Epithelial cell of esophagus (primary cell): Measurements from ENCODE around the gene NCAPD2.

ENCODE experiments used
- DNase-seq: peaks from one replicate; pipeline ENCODE4 v3.0.0; 2010; ENCODE audit warnings: low read depth
- H3K4me3 ChIP-seq: 2 replicates; pipeline ENCODE4 v1.5.1; 2011; ENCODE audit warnings: mild to moderate bottlenecking, low read length, control low read depth
- TF ChIP-seq, protein P1 (sequence below): IDR thresholded peaks from 2 replicates; pipeline ENCODE4 v1.5.1; 2011; ENCODE audit warnings: low read depth, mild to moderate bottlenecking, low read length, control low read depth, inconsistent platforms; ENCODE audit not compliant: insufficient read depth; ENCODE audit errors: missing control alignments

NCAPD2 gene

DNA sequence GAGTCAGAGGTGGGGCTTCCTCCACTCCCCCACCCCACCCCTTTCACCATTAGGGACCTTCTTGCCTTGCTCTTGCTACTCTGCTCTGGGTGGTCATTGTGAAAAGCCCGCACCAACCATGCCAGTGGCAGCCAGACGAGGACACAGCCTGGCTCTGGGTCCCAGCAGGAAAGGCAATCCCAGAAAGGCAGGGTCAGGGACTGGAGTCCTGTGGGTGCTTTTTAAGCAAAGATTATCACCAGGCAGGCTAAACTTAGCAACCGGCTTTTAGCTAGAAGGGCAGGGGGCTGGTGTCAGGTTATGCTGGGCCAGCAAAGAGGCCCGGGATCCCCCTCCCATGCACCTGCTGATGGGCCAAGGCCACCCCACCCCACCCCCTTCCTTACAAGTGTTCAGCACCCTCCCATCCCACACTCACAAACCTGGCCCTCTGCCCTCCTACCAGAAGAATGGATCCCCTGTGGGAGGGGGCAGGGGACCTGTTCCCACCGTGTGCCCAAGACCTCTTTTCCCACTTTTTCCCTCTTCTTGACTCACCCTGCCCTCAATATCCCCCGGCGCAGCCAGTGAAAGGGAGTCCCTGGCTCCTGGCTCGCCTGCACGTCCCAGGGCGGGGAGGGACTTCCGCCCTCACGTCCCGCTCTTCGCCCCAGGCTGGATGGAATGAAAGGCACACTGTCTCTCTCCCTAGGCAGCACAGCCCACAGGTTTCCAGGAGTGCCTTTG lies 39.2 kb downstream of the NCAPD2 start:
- H3K4me3 ChIP-seq, result peak overlapping the region; percentile 97
- DNase-seq, result peak; percentile 80
- TF ChIP-seq, protein P1, sequence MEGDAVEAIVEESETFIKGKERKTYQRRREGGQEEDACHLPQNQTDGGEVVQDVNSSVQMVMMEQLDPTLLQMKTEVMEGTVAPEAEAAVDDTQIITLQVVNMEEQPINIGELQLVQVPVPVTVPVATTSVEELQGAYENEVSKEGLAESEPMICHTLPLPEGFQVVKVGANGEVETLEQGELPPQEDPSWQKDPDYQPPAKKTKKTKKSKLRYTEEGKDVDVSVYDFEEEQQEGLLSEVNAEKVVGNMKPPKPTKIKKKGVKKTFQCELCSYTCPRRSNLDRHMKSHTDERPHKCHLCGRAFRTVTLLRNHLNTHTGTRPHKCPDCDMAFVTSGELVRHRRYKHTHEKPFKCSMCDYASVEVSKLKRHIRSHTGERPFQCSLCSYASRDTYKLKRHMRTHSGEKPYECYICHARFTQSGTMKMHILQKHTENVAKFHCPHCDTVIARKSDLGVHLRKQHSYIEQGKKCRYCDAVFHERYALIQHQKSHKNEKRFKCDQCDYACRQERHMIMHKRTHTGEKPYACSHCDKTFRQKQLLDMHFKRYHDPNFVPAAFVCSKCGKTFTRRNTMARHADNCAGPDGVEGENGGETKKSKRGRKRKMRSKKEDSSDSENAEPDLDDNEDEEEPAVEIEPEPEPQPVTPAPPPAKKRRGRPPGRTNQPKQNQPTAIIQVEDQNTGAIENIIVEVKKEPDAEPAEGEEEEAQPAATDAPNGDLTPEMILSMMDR, result no peak

DNA sequence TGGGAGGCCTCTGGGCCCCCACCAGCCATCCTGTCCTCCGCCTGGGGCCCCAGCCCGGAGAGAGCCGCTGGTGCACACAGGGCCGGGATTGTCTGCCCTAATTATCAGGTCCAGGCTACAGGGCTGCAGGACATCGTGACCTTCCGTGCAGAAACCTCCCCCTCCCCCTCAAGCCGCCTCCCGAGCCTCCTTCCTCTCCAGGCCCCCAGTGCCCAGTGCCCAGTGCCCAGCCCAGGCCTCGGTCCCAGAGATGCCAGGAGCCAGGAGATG lies 39.7 kb downstream of the NCAPD2 start:
- DNase-seq, result no peak
- H3K4me3 ChIP-seq, result peak overlapping the region; percentile 97
- TF ChIP-seq, protein P1, result no peak

DNA sequence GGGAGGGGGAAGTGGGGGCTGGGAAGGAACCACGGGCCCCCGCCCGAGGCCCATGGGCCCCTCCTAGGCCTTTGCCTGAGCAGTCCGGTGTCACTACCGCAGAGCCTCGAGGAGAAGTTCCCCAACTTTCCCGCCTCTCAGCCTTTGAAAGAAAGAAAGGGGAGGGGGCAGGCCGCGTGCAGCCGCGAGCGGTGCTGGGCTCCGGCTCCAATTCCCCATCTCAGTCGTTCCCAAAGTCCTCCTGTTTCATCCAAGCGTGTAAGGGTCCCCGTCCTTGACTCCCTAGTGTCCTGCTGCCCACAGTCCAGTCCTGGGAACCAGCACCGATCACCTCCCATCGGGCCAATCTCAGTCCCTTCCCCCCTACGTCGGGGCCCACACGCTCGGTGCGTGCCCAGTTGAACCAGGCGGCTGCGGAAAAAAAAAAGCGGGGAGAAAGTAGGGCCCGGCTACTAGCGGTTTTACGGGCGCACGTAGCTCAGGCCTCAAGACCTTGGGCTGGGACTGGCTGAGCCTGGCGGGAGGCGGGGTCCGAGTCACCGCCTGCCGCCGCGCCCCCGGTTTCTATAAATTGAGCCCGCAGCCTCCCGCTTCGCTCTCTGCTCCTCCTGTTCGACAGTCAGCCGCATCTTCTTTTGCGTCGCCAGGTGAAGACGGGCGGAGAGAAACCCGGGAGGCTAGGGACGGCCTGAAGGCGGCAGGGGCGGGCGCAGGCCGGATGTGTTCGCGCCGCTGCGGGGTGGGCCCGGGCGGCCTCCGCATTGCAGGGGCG lies 40.2 kb downstream of the NCAPD2 start, which contains the start of gene GAPDH:
TSS of gene GAPDH (plus strand) at position 595 of the 772 bp plus-strand sequence. CDS start 316 bp downstream, outside the sequence.
- DNase-seq, result peak; percentile 98
- TF ChIP-seq, protein P1, result no peak

DNA sequence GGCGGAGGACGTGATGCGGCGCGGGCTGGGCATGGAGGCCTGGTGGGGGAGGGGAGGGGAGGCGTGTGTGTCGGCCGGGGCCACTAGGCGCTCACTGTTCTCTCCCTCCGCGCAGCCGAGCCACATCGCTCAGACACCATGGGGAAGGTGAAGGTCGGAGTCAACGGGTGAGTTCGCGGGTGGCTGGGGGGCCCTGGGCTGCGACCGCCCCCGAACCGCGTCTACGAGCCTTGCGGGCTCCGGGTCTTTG lies 40.7 kb downstream of the NCAPD2 start:
- TF ChIP-seq, protein P1, result no peak
- DNase-seq, result no peak
- peak overlapping the region; percentile 97 for H3K4me3 ChIP-seq

More for the DNA sequence above, 40.2 kb downstream of the NCAPD2 start, which contains the start of gene GAPDH:
- H3K4me3 ChIP-seq, result peak within 1 kb of the TSS; percentile 97

DNA sequence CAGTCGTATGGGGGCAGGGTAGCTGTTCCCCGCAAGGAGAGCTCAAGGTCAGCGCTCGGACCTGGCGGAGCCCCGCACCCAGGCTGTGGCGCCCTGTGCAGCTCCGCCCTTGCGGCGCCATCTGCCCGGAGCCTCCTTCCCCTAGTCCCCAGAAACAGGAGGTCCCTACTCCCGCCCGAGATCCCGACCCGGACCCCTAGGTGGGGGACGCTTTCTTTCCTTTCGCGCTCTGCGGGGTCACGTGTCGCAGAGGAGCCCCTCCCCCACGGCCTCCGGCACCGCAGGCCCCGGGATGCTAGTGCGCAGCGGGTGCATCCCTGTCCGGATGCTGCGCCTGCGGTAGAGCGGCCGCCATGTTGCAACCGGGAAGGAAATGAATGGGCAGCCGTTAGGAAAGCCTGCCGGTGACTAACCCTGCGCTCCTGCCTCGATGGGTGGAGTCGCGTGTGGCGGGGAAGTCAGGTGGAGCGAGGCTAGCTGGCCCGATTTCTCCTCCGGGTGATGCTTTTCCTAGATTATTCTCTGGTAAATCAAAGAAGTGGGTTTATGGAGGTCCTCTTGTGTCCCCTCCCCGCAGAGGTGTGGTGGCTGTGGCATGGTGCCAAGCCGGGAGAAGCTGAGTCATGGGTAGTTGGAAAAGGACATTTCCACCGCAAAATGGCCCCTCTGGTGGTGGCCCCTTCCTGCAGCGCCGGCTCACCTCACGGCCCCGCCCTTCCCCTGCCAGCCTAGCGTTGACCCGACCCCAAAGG lies 41.2 kb downstream of the NCAPD2 start:
- peak overlapping the region; percentile 97 for H3K4me3 ChIP-seq
- TF ChIP-seq, protein P1, result no peak
- peak; percentile 87 for DNase-seq

DNA sequence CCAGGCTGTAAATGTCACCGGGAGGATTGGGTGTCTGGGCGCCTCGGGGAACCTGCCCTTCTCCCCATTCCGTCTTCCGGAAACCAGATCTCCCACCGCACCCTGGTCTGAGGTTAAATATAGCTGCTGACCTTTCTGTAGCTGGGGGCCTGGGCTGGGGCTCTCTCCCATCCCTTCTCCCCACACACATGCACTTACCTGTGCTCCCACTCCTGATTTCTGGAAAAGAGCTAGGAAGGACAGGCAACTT lies 41.7 kb downstream of the NCAPD2 start:
- no peak for DNase-seq
- TF ChIP-seq, protein P1, result no peak
- peak overlapping the region; percentile 97 for H3K4me3 ChIP-seq
